HG03558 (cell line): ENCODE results near the gene CD58.
"Not testable (repeated sequence)": the region's sequence is repeated elsewhere in the genome, so short reads cannot be mapped to it uniquely, and the experiment has no call there.

Source experiments
- ATAC-seq: cut with Tn5 transposase; IDR thresholded peaks from one replicate; pipeline ENCODE4 v1.9.1; 2021; ENCODE audit warnings: moderate number of reproducible peaks; ENCODE audit not compliant: unreplicated experiment; ENCODE audit errors: extremely low read depth

CD58 gene

DNA sequence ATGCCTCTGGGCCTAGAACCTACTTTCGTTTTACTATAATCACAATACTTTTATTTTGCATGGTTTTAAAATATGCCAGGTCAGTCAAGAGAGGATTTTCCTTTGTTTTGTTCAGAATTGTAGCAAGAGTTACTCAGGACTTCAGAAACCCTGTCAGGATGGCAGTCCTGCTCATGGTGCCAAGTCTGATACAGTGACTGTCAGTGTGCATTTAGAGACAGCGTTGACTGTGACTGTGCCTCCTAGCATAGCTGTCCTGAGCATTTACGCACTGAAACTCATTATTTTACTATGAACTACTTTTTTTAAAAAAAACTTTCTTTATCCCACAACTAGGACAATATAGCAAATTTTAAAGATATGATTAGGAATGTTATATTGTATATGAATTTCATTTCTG lies 23.2 kb upstream of the CD58 start:
- not testable (repeated sequence) for ATAC-seq

DNA sequence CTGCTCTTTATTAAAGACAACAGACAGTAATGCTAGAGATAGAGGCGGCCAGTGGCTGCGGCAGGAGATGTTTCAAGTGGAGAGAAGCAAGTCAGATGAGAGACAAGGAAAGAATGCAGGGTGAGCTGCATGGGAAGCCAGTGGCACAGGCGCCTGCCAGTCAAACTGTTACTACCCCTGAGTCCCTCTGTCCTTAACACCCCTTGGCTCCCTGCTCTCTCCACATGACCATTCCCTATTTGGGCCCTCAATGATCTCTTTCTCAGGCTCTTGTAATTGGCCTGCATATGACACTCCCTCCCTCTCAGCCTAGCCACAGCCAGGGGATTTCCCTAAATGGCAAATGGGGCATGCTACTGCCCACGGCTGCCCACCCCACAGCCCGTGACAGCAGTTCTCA lies 22.6 kb upstream of the CD58 start:
- ATAC-seq: not testable (repeated sequence)

DNA sequence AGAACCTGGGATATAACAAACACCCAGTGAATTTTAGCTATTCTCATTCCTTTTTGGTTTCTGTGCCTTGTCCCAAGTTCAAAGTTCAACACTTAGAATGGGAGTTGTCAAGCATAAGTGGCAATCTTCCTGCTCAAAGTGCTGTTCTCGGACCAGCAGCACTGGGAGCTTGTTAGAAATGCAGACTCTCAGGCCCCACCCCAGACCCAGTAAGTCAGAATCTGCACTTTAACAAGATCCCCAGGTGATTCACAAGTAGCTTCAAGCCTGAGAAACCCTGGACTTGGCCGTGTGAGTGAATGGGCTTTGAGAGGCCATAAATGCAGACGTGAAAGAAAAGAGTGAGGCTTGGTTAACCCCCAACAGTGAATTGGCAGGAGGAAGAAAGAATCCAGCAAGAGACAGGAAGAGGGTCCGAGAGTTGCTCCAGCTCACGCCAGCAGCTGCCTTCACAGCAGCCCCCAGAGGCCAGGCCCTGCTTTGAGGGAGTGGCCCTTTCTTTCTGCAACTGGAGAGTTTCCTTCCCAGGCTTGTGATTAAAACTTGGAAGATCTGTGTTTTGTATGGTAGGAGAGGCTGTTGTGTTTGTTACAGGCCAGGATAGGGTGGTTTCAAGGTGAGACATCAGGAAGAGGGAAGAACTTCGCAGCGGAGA lies 21.3 kb upstream of the CD58 start:
- not testable (repeated sequence) for ATAC-seq

GRCh38 chr1:116591006-116591950 lies 20.5 kb upstream of the CD58 start:
- ATAC-seq: not testable (repeated sequence)

- ATAC-seq: not testable (repeated sequence)
Measured at GRCh38 chr1:116590359-116591005, 19.7 kb upstream of the CD58 start.

DNA sequence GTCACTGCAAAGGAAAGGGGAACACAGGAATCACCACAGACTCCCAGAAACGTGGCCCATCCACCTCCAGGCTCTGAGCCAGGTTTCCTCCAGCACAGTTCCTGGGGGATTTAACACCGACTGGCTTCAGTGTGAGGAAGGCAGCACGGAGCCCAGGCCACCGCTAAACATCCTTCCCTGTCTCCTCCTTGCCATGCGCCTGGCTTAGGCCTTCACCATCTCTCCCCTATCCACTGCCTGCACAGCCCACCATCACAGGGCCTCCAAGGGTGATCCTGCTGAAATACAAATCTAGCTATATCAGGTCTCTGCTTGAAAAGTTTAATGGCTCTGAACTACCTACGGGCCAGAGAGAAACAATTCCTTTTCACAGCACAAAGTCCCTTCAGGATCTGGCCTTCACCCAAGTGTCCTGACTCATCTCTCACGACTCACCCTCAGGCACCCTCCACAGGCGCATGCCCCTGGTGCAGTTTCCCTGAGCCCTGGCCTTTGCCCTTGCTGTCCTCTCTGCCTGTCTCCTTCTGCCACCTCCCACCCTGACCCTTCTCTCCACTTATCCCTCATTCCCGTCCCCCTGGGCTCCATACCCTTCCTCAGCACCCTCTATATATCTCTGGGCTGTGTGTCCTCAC lies 18.4 kb upstream of the CD58 start:
- ATAC-seq: not testable (repeated sequence)

- no peak for ATAC-seq
Measured at GRCh38 chr1:116587501-116588227, 16.8 kb upstream of the CD58 start.

DNA sequence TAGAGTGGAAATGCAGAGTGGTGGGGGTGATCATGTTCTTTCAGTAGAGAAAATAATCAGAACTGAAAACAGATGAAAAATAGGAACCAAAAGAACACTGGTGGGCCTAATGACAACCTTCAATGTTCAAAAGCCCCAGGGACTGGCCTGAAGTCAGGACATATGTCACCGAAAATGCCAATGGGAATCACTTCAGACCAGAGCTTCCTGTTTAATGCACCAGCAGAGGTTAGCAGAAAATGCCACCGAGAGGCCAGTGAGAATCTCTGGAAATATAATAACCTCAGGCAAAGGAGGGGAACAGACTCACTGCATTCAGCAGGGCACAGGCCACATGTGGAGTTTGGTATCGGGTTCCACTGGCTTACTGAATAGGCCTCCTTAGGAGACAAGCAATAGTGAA lies 15.9 kb upstream of the CD58 start:
- ATAC-seq: no peak

DNA sequence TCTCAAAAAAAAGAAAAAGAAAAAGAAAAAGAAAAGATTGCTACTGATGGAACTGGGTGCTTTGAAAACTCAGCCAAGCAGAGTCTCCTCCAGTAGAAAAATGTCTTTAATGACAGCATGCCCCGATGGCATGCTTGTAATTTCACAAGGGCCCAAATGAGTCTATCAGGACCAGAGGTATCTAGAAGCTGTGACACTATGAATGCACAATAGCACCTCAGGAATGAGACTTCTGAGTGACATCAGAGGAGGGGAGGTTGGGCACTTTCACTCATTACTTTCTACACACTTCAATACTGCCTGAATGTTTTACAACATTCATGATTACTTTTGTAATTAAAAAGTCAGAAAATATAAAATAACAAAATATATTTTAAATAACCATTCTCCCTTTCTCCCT lies 15.1 kb upstream of the CD58 start:
- ATAC-seq: no peak

DNA sequence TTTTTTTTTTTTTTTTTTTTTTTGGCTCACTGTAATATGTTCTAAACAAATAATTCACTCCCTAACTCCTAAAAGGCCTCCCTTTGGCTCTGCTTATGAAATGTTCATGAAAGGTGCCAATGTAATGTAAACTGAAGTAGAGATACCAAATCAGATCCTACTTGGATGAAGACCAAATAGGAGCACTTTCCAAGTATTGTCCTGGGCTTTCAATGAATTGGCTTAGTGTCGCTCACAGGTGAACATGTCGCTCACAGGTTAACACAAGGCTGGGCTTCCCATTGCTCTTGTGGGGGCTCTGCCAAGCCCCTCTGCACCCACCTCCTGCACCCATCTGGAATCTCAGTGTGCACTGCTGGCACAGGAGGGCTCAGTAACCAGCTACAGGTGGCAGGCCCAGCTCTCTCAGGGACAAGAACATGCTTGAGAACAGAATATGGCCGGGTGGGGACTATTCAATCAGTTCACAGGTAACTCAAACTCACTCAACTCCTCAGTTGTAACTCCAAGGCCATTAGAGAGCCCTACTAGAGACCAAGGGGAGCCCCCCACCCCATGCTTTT lies 10.6 kb upstream of the CD58 start:
- no peak for ATAC-seq

DNA sequence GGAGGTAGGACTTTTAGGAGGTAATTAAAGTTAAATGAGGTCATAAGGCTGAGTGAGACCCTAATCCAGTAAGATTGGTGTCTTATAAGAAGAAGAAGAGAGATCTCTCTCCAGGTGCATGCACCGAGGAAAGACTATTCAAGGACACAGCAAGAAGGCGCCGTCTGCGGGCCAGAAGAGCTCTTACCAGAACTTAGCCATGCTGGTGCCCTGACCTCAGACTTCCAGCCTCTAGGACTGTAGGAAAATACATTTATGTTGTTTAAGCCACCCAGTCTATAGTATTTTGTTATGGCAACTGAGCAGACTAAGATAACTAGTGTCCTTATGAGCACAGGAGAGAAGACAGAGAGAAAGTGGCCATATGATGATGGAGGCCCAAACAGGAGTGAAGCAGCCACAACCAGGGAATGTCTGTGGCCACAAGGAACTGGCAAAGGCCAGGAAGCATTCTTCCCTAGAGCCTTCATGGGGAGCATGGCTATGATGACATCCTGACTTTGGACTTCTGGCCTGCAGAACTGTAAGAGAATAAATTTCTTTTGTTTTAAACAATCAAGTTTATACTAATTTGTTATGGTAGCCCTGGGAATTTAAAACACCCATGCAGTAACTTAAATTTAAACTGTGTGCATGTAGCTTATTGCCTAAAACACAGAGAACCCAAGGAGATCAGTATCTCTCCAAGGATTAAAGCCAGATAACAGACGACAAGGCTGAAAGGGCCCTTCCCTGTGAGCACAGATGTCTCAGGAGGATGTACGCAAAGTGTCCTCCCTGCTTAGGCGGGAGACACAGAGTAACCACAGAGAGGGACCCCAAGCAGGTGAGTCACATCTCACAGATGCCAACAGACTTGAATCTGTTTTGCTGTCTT lies 9.9 kb upstream of the CD58 start:
- ATAC-seq: no peak

- no peak for ATAC-seq
Measured at GRCh38 chr1:116579259-116579875, 8.5 kb upstream of the CD58 start.

DNA sequence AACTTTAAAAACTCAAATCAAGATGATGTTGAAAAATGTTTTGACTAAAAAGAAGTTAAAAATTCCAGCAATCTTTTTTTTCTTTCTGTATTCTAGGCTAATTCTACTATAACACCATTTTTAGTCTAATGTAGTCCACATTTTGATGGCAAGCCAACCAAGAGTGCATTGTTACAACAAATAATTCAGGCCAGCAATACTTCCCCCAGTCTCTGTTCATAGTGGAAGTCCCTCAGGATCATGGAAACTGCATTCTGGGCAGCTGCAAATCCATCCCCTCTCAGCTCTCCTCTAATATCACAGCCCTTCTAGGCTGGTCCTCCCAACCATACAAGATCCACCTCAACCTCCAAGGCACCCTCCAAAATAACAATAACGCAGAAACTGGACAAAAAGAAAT lies 7.8 kb upstream of the CD58 start:
- no peak for ATAC-seq

DNA sequence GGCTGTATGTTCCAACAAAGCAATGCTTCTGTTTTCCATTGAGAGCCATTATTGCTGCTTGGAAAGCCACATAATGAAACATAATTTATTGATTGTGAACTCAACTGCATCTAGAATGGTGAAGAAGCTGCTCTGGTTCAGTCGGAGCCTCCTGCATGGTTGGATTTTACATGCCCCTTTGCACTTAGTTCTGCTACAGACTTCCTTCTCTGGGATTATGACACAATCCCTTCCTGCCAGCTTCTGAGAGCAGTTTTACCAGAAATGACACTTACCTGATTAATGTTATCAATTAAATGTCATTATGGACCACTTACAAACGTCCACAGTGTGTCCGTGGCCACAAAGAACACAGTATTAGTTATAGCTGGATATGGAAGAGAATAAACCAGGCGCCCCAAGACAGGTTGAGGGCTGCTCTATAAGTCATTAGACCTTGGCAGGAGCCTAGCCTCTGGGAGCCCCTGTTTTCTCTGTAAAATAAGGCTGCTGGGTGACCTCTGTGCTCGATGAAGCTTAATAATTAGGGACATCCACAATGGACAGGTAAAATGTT lies 7.0 kb upstream of the CD58 start:
- ATAC-seq: no peak

DNA sequence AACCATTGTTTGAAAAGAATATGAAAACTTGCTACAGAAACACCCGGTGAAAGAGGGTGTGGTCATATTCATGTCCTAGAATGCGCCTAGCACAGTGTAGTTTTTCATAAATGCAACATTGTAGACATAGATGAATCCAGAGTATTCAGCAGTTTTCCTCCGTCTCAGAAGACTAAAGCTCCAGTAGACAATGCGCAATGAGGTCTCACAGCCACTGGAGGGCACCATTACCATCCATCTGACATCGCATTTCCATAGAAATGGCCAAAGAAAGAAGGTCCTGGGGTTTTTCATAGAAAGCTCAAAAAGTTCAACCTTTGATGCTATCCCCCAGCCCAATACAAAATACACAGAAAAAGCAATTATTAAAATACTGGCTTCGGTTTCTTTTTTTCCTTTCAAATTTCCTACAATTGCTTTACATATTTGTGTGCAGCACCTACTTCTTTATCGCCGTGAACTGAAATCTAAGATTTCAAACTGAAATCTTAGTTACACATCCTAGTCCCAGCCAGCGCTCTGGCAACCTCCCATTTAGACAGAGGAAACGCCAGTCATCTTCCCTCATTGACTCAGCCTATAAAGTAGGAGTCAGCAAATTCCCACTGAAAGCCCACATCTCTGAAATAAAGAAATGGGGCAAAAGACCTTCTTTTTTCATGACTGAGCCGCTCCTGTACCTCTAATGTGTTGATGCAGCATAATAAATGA lies 3.9 kb upstream of the CD58 start:
- ATAC-seq: no peak

DNA sequence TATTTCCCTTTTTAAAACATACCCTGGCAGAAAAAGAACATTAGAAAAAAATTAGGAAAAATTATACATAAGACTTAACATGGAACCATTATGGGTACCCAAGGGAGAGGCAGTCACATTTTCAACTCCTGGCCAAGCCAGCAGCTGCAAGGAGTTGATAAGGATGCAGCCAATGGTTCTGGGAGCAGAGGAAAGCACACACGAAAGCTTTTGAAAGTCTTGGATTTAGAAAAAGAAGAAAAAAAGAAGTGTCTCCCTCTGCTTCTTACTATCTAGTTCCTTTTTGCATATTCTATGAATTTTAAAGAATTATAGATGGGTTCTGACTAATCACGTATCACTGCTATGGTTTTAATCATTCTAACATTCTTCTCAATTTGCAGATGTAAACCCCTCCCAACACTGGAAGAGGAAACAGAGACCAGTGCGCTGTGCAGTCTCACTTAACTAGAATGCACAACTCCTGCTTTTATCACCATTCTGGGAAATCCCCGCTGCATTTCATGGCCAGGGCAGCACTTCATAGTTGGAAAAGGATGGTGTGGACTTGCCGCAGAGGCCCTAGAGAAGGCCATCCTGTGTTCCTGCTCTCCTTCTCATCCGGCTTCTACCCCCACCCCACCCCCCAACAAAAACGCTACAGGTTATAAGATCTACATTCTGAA lies 2.7 kb upstream of the CD58 start:
- ATAC-seq: no peak
